Measurements from ENCODE around the gene RAPGEF1. TPM values are rescaled to one million over a fixed set of nuclear protein-coding genes. Genes with fewer than 3 reads are reported as not detected.

Gene RAPGEF1
- total RNA-seq, 1 donor from 2014 or later = 33.3 TPM

- H3K36me3 Mint-ChIP-seq = peaks cover 17% of the 10 kb centered on the region
- no peaks in the 10 kb centered on the region for H3K9me3 ChIP-seq (ENCODE audit: low read depth)
- no peaks in the 10 kb centered on the region for H3K4me1 Mint-ChIP-seq
- H2AFZ ChIP-seq (replicated peaks) = no peak overlapping the region
- H3K4me2 ChIP-seq = no peak overlapping the region
- no peak overlapping the region for H3K4me3 ChIP-seq
- no peaks in the 10 kb centered on the region for H3K27me3 ChIP-seq
- peaks cover 12% of the 10 kb centered on the region for H3K9me3 Mint-ChIP-seq
- no peak overlapping the region for H3K9ac ChIP-seq
- no peaks in the 10 kb centered on the region for H3K4me1 ChIP-seq
- H3K36me3 ChIP-seq = no peaks in the 10 kb centered on the region
- DNase-seq (ENCODE audit: low spot score) = no peak
- no peak overlapping the region for H3K27ac ChIP-seq
- H3K27ac Mint-ChIP-seq = no peak overlapping the region
- TF ChIP-seq EZH2 (IDR thresholded peaks at IDR 0.05) (no peak), CTCF (IDR thresholded peaks at IDR 0.05) (no peak), EZH2phosphoT487 (IDR thresholded peaks at IDR 0.05) (no peak)
- H4K20me1 ChIP-seq (ENCODE audit: low read depth) = peaks cover 11% of the 10 kb centered on the region
- no peaks in the 10 kb centered on the region for H3K27me3 Mint-ChIP-seq (ENCODE audit: insufficient read depth, low read depth)
- no peak overlapping the region for H3K4me3 Mint-ChIP-seq
- H3F3A ChIP-seq (ENCODE audit: low read depth) = no peaks in the 10 kb centered on the region
- H3K79me2 ChIP-seq (ENCODE audit: low read depth) = peaks cover 33% of the 10 kb centered on the region
These were observed 18.8 kb downstream of the RAPGEF1 start for GRCh38 chr9:131721076-131721475.

GRCh38 chr9:131720330-131720729 is 19.5 kb downstream of the RAPGEF1 start:
- H3K4me1 Mint-ChIP-seq = no peaks in the 10 kb centered on the region
- H3K27ac Mint-ChIP-seq = no peak overlapping the region

GRCh38 chr9:131719262-131719908 is 20.5 kb downstream of the RAPGEF1 start:
- Histone ChIP-seq H3K4me1 (no peaks in the 10 kb centered on the region), H4K20me1 (ENCODE audit: low read depth) (peaks cover 16% of the 10 kb centered on the region), H3F3A (ENCODE audit: low read depth) (no peaks in the 10 kb centered on the region), H3K9me3 (ENCODE audit: low read depth) (no peaks in the 10 kb centered on the region), H3K27ac (no peak overlapping the region), H2AFZ (replicated peaks) (no peak overlapping the region), H3K4me2 (no peak overlapping the region), H3K4me3 (no peak overlapping the region), H3K79me2 (ENCODE audit: low read depth) (peaks cover 33% of the 10 kb centered on the region), H3K36me3 (no peaks in the 10 kb centered on the region), H3K9ac (no peak overlapping the region), H3K27me3 (no peaks in the 10 kb centered on the region)
- H3K27me3 Mint-ChIP-seq (ENCODE audit: insufficient read depth, low read depth) = no peaks in the 10 kb centered on the region
- H3K27ac Mint-ChIP-seq = no peak overlapping the region
- H3K9me3 Mint-ChIP-seq = no peaks in the 10 kb centered on the region
- H3K36me3 Mint-ChIP-seq = peaks cover 14% of the 10 kb centered on the region
- DNase-seq (ENCODE audit: low spot score) = no peak
- no peaks in the 10 kb centered on the region for H3K4me1 Mint-ChIP-seq
- TF ChIP-seq EZH2 (IDR thresholded peaks at IDR 0.05) = no peak
- TF ChIP-seq CTCF (IDR thresholded peaks at IDR 0.05) = no peak
- no peak for TF ChIP-seq EZH2phosphoT487 (IDR thresholded peaks at IDR 0.05)
- H3K4me3 Mint-ChIP-seq = no peak overlapping the region

More at GRCh38 chr9:131720330-131720729, 19.5 kb downstream of the RAPGEF1 start:
- Mint-ChIP-seq H3K36me3 (peaks cover 18% of the 10 kb centered on the region), H3K27me3 (ENCODE audit: insufficient read depth, low read depth) (no peaks in the 10 kb centered on the region), H3K9me3 (peaks cover 7% of the 10 kb centered on the region), H3K4me3 (no peak overlapping the region)
- Histone ChIP-seq H3K4me1 (no peaks in the 10 kb centered on the region), H4K20me1 (ENCODE audit: low read depth) (peaks cover 12% of the 10 kb centered on the region), H3K4me3 (no peak overlapping the region), H3K27me3 (no peaks in the 10 kb centered on the region), H2AFZ (replicated peaks) (no peak overlapping the region), H3K79me2 (ENCODE audit: low read depth) (peaks cover 39% of the 10 kb centered on the region), H3K9me3 (ENCODE audit: low read depth) (no peaks in the 10 kb centered on the region), H3K27ac (no peak overlapping the region), H3K9ac (no peak overlapping the region), H3K4me2 (no peak overlapping the region), H3F3A (ENCODE audit: low read depth) (no peaks in the 10 kb centered on the region), H3K36me3 (no peaks in the 10 kb centered on the region)
- no peak for DNase-seq (ENCODE audit: low spot score)
- TF ChIP-seq EZH2 (IDR thresholded peaks at IDR 0.05) = no peak
- no peak for TF ChIP-seq EZH2phosphoT487 (IDR thresholded peaks at IDR 0.05)
- no peak for TF ChIP-seq CTCF (IDR thresholded peaks at IDR 0.05)
